Heart left ventricle (tissue), 16 donors: Measurements from ENCODE around the gene CDH18. TPM values are rescaled to one million over a fixed set of nuclear protein-coding genes. Genes with fewer than 3 reads are reported as not detected.

Source experiments
- ATAC-seq, 4 donors: fragments of 200-7000 bp; cut with Tn5 transposase; one replicate each; pipeline ENCODE4 v1.9.1; 2020 to 2022; ENCODE audit warnings: moderate library complexity in 4 of 4, mild to moderate bottlenecking in 3 of 4, moderate number of reproducible peaks in 1 of 4
- DNase-seq, 5 donors: peaks; one replicate each; pipeline ENCODE4 v3.0.0-alpha.2; 2020
- H3K27ac ChIP-seq, 12 donors: fragments of 200-600 bp; sonication (generic) in 4 of 12; one replicate each; pipeline versions ENCODE4 v1.5.0 to v1.8.0; 2016 to 2022; ENCODE audit warnings: mild to moderate bottlenecking in 2 of 12
- H3K27me3 ChIP-seq, 9 donors: fragments of 200-600 bp; sonication (generic) in 2 of 9; one replicate each; pipeline versions ENCODE4 v1.5.1 to v1.8.0; 2016 to 2022; ENCODE audit warnings: mild to moderate bottlenecking in 3 of 9
- H3K36me3 ChIP-seq, 9 donors: fragments of 200-600 bp; sonication (generic) in 2 of 9; one replicate each; pipeline versions ENCODE4 v1.5.0 to v1.8.0; 2018 to 2022; ENCODE audit warnings: mild to moderate bottlenecking in 2 of 9
- H3K4me1 ChIP-seq, 12 donors: fragments of 200-600 bp; sonication (generic) in 4 of 12; one replicate each; pipeline versions ENCODE4 v1.5.0 to v1.8.0; 2016 to 2022; ENCODE audit warnings: mild to moderate bottlenecking in 3 of 12
- H3K4me3 ChIP-seq, 12 donors: fragments of 200-600 bp; sonication (generic) in 4 of 12; one replicate each; pipeline versions ENCODE4 v1.5.0 to v1.8.0; 2017 to 2022; ENCODE audit warnings: mild to moderate bottlenecking in 9 of 12, moderate library complexity in 4 of 12
- H3K9me3 ChIP-seq, 12 donors: fragments of 200-600 bp; sonication (generic) in 4 of 12; one replicate each; pipeline versions ENCODE4 v1.5.0 to v1.8.0; 2016 to 2022; ENCODE audit warnings: mild to moderate bottlenecking in 1 of 12
- POLR2A ChIP-seq, 2 donors: fragments of 450-650 bp; IDR thresholded peaks; one replicate each; pipeline ENCODE4 v1.6.1; 2017; ENCODE audit warnings: antibody characterized with exemption in 2 of 2, mild to moderate bottlenecking in 2 of 2, moderate library complexity in 2 of 2
- whole genome bisulfite sequencing, 4 donors: extraction: QIAGEN DNeasy Blood & Tissue Kit in 2 of 4; methylation state at CpG; one replicate each; pipeline versions ENCODE4 v1.1.5 to v1.1.7; 2013 to 2018; 5-methylcytosine and 5-hydroxymethylcytosine counted together
- intact Hi-C, 10 donors: fragments of 100-400 bp; cut with DNase I; formaldehyde crosslinking; loops; one replicate each; pipeline versions ENCODE4 v1.11.1 to v1.14.2; 2022
- polyA plus RNA-seq, 2 donors: library from polyadenylated mRNA; stranded (reverse); fragments of 200-250 nt; gene quantifications; one replicate each; pipeline ENCODE4 v1.2.3, GENCODE V29; 2013
- total RNA-seq, 9 donors: library from RNA; depleted of rRNA in 2 of 9; stranded (reverse); fragments of >200 nt in 2 of 9; fragmentation: NEBNext Ultra II Directional in 3 of 9; extraction: Animal tissue kit (Norgen Biotek cat#: 25700) in 3 of 9; gene quantifications; one replicate each; pipeline versions ENCODE4 v1.1.0 to v1.2.4, GENCODE V29; 2016 to 2023
- TF ChIP-seq, protein P1 (sequence below), 12 donors: fragments of 200-600 bp; sonication (generic) in 4 of 12; IDR thresholded peaks; one replicate each; pipeline versions ENCODE4 v1.5.0 to v1.8.0; 2018 to 2022; ENCODE audit warnings: antibody characterized with exemption in 12 of 12, mild to moderate bottlenecking in 5 of 12
- donor health status: ischemic (EF 13 %, LVEDD 7.1; RV severe dilation, severe dysfunction).
- donor health status: healthy with polysubstance abuse.
- donor health status: DM: no; HTN: yes; CAD: no.
- donor health status: DM: no; HTN: no; CAD: no.
- donor health status: ischemic (EF 25% LVEDD 6.9; RV normal size, moderate dysfunction).
- donor health status: ischemic (EF 25% LVEDD 5.7; RV mildly dilated, moderate dysfunction).
- donor health status: healthy.
- donor health status: DM: yes; HTN: yes; CAD: no.
- donor health status: ischemic (EF 35%, LVEDD 5.7; RV mildly dilated, moderate dysfunction).
- donor health status: nonischemic (EF 11% LVEDD 7.7; RV severe dilation, severe dysfunction).
- donor health status: DM: yes; HTN: yes; CAD: no.
- donor health status: PGD.
- donor health status: ischemic (EF 29% LVEDD 5.4; RV normal size, mild dysfunction).
- donor health status: nonischemic (EF 23%, LVEDD 6.1; RV moderate dilation, normal function).

Gene CDH18
- total and polyA plus RNA-seq, 11 donors = 0.75 TPM; not detected in 10

GRCh38 chr5:19519448-19519847, 468.6 kb downstream of the CDH18 start:
- intact Hi-C loops = no loop called here
- DNase-seq (no peak), ATAC-seq (no peak)
- H3K4me3 ChIP-seq = no peak overlapping the region
- H3K36me3 ChIP-seq = no peaks in the 10 kb centered on the region
- no peaks in the 10 kb centered on the region for H3K27me3 ChIP-seq
- H3K9me3 ChIP-seq = peaks cover 0 to 4% (median 0%) of the 10 kb centered on the region in 12 donors
- 56 to 64% (median 60%) methylated on average over 2 of the region's 2 CpGs for WGBS, 4 donors
- H3K27ac ChIP-seq = no peak overlapping the region
- H3K4me1 ChIP-seq = no peaks in the 10 kb centered on the region
- TF ChIP-seq POLR2A (IDR thresholded peaks at IDR 0.05) = no peak
- TF ChIP-seq, protein P1, sequence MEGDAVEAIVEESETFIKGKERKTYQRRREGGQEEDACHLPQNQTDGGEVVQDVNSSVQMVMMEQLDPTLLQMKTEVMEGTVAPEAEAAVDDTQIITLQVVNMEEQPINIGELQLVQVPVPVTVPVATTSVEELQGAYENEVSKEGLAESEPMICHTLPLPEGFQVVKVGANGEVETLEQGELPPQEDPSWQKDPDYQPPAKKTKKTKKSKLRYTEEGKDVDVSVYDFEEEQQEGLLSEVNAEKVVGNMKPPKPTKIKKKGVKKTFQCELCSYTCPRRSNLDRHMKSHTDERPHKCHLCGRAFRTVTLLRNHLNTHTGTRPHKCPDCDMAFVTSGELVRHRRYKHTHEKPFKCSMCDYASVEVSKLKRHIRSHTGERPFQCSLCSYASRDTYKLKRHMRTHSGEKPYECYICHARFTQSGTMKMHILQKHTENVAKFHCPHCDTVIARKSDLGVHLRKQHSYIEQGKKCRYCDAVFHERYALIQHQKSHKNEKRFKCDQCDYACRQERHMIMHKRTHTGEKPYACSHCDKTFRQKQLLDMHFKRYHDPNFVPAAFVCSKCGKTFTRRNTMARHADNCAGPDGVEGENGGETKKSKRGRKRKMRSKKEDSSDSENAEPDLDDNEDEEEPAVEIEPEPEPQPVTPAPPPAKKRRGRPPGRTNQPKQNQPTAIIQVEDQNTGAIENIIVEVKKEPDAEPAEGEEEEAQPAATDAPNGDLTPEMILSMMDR (IDR thresholded peaks at IDR 0.05) = no peak

- no peaks in the 10 kb centered on the region for H3K4me1 ChIP-seq
- no peak overlapping the region for H3K4me3 ChIP-seq
- H3K36me3 ChIP-seq = no peaks in the 10 kb centered on the region
- TF ChIP-seq, protein P1 (IDR thresholded peaks at IDR 0.05) = no peak
- no peak for TF ChIP-seq POLR2A (IDR thresholded peaks at IDR 0.05)
- DNase-seq (no peak), ATAC-seq (no peak)
- no peaks in the 10 kb centered on the region for H3K27me3 ChIP-seq
- no peaks in the 10 kb centered on the region for H3K9me3 ChIP-seq
- 69 to 75% (median 72%) methylated on average over 2 of the region's 2 CpGs for whole genome bisulfite sequencing, 4 donors
- intact Hi-C loops = no loop called here
- H3K27ac ChIP-seq = no peak overlapping the region
Measured at GRCh38 chr5:19498852-19499251, 489.1 kb downstream of the CDH18 start.

- TF ChIP-seq POLR2A (IDR thresholded peaks at IDR 0.05) = no peak
- TF ChIP-seq, protein P1 (IDR thresholded peaks at IDR 0.05) = no peak
- no peak overlapping the region for H3K4me3 ChIP-seq
- H3K36me3 ChIP-seq = no peaks in the 10 kb centered on the region
- ATAC-seq (no peak), DNase-seq (no peak)
- H3K9me3 ChIP-seq = no peaks in the 10 kb centered on the region
- intact Hi-C loops = no loop called here
- H3K4me1 ChIP-seq = no peaks in the 10 kb centered on the region
- no peaks in the 10 kb centered on the region for H3K27me3 ChIP-seq
- no peak overlapping the region for H3K27ac ChIP-seq
- 65 to 81% (median 72%) methylated on average over 3 of the region's 3 CpGs for WGBS, 4 donors
Measured at GRCh38 chr5:19497229-19497815, 490.7 kb downstream of the CDH18 start.

DNA sequence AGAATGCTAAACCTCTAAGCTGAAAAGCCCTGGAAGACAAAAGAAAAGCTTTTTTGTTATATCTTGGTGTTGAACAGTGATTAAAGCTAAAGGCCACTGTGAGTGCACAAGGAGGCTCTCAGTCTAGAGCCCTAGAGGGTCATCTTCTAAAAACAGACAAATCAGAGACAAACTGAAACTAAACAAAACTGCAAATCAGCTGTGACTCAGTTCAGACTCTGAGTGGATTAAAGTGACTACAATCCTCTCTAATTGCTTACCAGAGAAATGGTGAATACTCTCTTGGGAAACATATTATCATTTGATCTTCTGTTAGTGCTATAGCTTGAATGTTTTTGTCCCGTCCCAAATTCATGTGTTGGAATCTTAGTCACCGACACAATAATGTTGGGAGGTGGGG, 491.9 kb downstream of the CDH18 start:
- H3K27ac ChIP-seq = no peak overlapping the region
- no peak for DNase-seq
- no peak for ATAC-seq
- H3K36me3 ChIP-seq = no peaks in the 10 kb centered on the region
- H3K9me3 ChIP-seq = no peaks in the 10 kb centered on the region
- no peak overlapping the region for H3K4me3 ChIP-seq
- intact Hi-C loops = no loop called here
- TF ChIP-seq, protein P1 (IDR thresholded peaks at IDR 0.05) = no peak
- TF ChIP-seq POLR2A (IDR thresholded peaks at IDR 0.05) = no peak
- no peaks in the 10 kb centered on the region for H3K4me1 ChIP-seq
- no peaks in the 10 kb centered on the region for H3K27me3 ChIP-seq
- 69 to 89% (median 79%) methylated on average over 2 of the region's 2 CpGs for WGBS, 4 donors
